HCT116 (cell line): ENCODE measurements around the gene CYP2B6. TPM values are rescaled to one million over a fixed set of nuclear protein-coding genes. Genes with fewer than 3 reads are reported as not detected.
"Not testable (repeated sequence)": the region's sequence is repeated elsewhere in the genome, so short reads cannot be mapped to it uniquely, and the experiment has no call there.

ENCODE experiments used
- ATAC-seq: fragments of 200-7000 bp; cut with Tn5 transposase; 2 replicates; pipeline ENCODE4 v1.9.1; 2020; ENCODE audit warnings: mild to moderate bottlenecking, moderate library complexity
- BruUV-seq: library from RNA; stranded (reverse); fragments of 400-500 nt; replicated peaks from 2 replicates; lab custom pipeline; 2021; lab: Mats Ljungman, UMichigan
- CTCF ChIA-PET: fragments of 300-600 bp; sonication (Branson Sonifier 250); formaldehyde crosslinking; loops from one replicate; lab custom pipeline; 2021; ENCODE audit warnings: antibody characterized with exemption; lab: Charles Lee
- POLR2A ChIA-PET: fragments of 300-600, 350-600 bp; sonication (Branson Sonifier 250); formaldehyde crosslinking; loops from one replicate; lab custom pipeline; 2021; ENCODE audit warnings: antibody characterized with exemption; lab: Charles Lee
- RAD21 ChIA-PET, 2 experiments: fragments of 300-600 bp; sonication (Branson Sonifier 250); formaldehyde crosslinking; loops; one replicate each; lab custom pipeline; 2023; ENCODE audit warnings: low total read pairs in 2 of 2; ENCODE audit not compliant: uncharacterized antibody in 2 of 2, unreplicated experiment in 2 of 2, low non-redundant PET in 1 of 2; lab: Charles Lee
- DNase-seq: peaks from one replicate; pipeline ENCODE4 v3.0.0-alpha.2; 2010; ENCODE audit warnings: low read depth, low spot score
- H2AFZ ChIP-seq: fragments of 200-600 bp; shearing (Covaris generic), sonication (generic); 2 replicates; pipeline ENCODE4 v1.6.1; 2017; ENCODE audit warnings: low read depth, mixed run types, mixed read lengths, antibody characterized with exemption, low read length; ENCODE audit not compliant: poor library complexity, severe bottlenecking
- H3K27ac ChIP-seq: 2 replicates; pipeline ENCODE4 v1.5.1; 2012; ENCODE audit warnings: low read depth, low read length
- H3K27me3 ChIP-seq: fragments of 200-600 bp; sonication (generic); 2 replicates; pipeline ENCODE4 v1.6.1; 2016; ENCODE audit warnings: mixed run types, low read length, mixed read lengths; ENCODE audit not compliant: insufficient read depth
- H3K36me3 ChIP-seq, 2 experiments: fragments of 200-500 bp in 1 of 2; fragments of 200-600 bp in 1 of 2; sonication (Bioruptor generic) in 1 of 2; sonication (generic) in 1 of 2; 2 replicates each; pipeline versions ENCODE4 v1.5.1 to v1.6.1; 2014 to 2016; ENCODE audit warnings: low read length in 2 of 2, inconsistent platforms in 1 of 2, mixed read lengths in 1 of 2, mixed run types in 1 of 2; ENCODE audit not compliant: insufficient read depth in 2 of 2, control insufficient read depth in 1 of 2
- H3K4me1 ChIP-seq, 2 experiments: fragments of 200-600 bp in 1 of 2; sonication (generic) in 1 of 2; 2 replicates each; pipeline versions ENCODE4 v1.5.1 to v1.6.1; 2012 to 2017; ENCODE audit warnings: low read length in 2 of 2, inconsistent platforms in 1 of 2, mild to moderate bottlenecking in 1 of 2, mixed read lengths in 1 of 2, mixed run types in 1 of 2, moderate library complexity in 1 of 2; ENCODE audit not compliant: insufficient read depth in 2 of 2, control insufficient read depth in 1 of 2
- H3K4me2 ChIP-seq: fragments of 200-600 bp; sonication (generic); 2 replicates; pipeline ENCODE4 v1.6.1; 2017; ENCODE audit warnings: mixed run types, low read length, mixed read lengths
- H3K4me3 ChIP-seq, 2 experiments: fragments of 200-600 bp in 1 of 2; sonication (generic) in 1 of 2; replicated peaks in 1 of 2; 2 replicates each; pipeline ENCODE4 v1.5.1; 2011 to 2016; ENCODE audit warnings: low read length in 2 of 2, control low read depth in 1 of 2, low read depth in 1 of 2, mild to moderate bottlenecking in 1 of 2, mixed read lengths in 1 of 2, mixed run types in 1 of 2
- H3K79me2 ChIP-seq: fragments of 200-600 bp; sonication (generic); 2 replicates; pipeline ENCODE4 v1.6.1; 2017; ENCODE audit warnings: mild to moderate bottlenecking, mixed run types, low read length, moderate library complexity, mixed read lengths; ENCODE audit not compliant: insufficient read depth
- H3K9ac ChIP-seq: fragments of 200-600 bp; sonication (generic); 2 replicates; pipeline ENCODE4 v1.6.1; 2016; ENCODE audit warnings: low read length, mixed read lengths
- H3K9me2 ChIP-seq: fragments of 200-600 bp; sonication (generic), shearing (Covaris generic); 2 replicates; pipeline ENCODE4 v1.6.1; 2017; ENCODE audit warnings: mixed run types, mild to moderate bottlenecking, moderate library complexity; ENCODE audit not compliant: insufficient read depth
- H3K9me3 ChIP-seq, 2 experiments: fragments of 200-500 bp in 1 of 2; fragments of 200-600 bp in 1 of 2; sonication (Bioruptor generic) in 1 of 2; sonication (generic) in 1 of 2; 2 replicates each; pipeline ENCODE4 v1.6.1; 2014 to 2017; ENCODE audit warnings: low read length in 2 of 2, mixed read lengths in 2 of 2, inconsistent platforms in 1 of 2, low read depth in 1 of 2, mild to moderate bottlenecking in 1 of 2, mixed run types in 1 of 2, moderate library complexity in 1 of 2; ENCODE audit not compliant: control insufficient read depth in 1 of 2, insufficient read depth in 1 of 2
- H4K20me1 ChIP-seq: fragments of 200-600 bp; sonication (generic), shearing (Covaris generic); 2 replicates; pipeline ENCODE4 v1.6.1; 2017; ENCODE audit warnings: mixed run types, mild to moderate bottlenecking, moderate library complexity; ENCODE audit not compliant: insufficient read depth
- CEBPB ChIP-seq: IDR thresholded peaks from 2 replicates; pipeline ENCODE4 v1.6.1; 2012; ENCODE audit warnings: low read depth
- FOSL1 ChIP-seq: IDR thresholded peaks from 2 replicates; pipeline ENCODE4 v1.6.1; 2012; ENCODE audit warnings: low read depth
- JUND ChIP-seq: IDR thresholded peaks from 2 replicates; pipeline ENCODE4 v1.6.1; 2012
- POLR2A ChIP-seq: IDR thresholded peaks from 2 replicates; pipeline ENCODE4 v1.7.0; 2011; ENCODE audit warnings: borderline replicate concordance; ENCODE audit not compliant: insufficient read depth, insufficient read length; ENCODE audit errors: extremely low read depth
- ZNF274 ChIP-seq: fragments of 200-500 bp; sonication (Bioruptor generic); IDR thresholded peaks from 2 replicates; pipeline ENCODE4 v1.6.1; 2014; ENCODE audit warnings: mild to moderate bottlenecking, low read depth, low read length, inconsistent platforms
- intact Hi-C: fragments of 100-400 bp; cut with micrococcal nuclease; formaldehyde crosslinking; loops from 2 replicates; pipeline ENCODE4 v1.10.0; 2022
- total RNA-seq: library from RNA; stranded (reverse); gene quantifications from one replicate; pipeline ENCODE4 v1.2.1, GENCODE V29; 2021; ENCODE audit not compliant: unreplicated experiment
- TF ChIP-seq, protein P1 (sequence below): IDR thresholded peaks from 2 replicates; pipeline ENCODE4 v1.6.1; 2011; ENCODE audit warnings: mild to moderate bottlenecking, low read length, moderate library complexity; ENCODE audit not compliant: insufficient replicate concordance; ENCODE audit errors: extremely low read depth

Gene CYP2B6
- total RNA-seq, 1 experiment from 2014 or later: 0.74 TPM

DNA sequence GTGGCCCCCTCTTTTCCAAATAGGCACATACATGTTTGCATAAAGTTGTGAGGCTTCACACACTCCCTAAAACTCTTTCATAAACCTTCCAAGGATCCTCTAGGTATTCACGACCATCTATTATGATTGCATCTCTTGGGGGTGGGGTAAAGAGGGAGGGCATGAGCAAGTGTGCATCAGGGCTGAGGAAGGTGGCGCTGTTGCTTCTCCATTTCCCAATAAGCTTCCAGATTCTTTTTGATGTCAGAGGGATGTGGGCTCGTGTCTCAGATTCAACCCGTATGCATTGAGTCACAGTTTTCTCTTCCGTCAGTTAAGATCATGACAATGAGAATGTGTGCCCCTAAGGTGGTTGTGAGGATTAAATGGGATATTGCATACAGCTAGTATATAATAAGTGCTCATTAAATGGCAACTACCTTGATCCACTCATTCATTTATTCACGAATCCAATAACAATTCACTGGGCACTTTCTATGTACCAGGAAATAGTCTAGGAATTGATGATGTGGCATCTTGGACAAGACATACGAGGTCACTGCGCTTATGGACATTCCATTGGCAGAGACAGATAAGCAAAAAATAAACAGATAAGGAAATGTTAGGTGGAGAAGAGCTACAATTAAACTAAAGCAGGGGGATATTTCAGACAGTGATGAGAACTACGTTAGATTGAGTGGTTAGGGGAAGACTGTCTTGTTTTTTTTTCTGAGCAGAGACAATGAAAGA lies 10.3 kb downstream of the CYP2B6 start (continued):
- TF ChIP-seq, protein P1, sequence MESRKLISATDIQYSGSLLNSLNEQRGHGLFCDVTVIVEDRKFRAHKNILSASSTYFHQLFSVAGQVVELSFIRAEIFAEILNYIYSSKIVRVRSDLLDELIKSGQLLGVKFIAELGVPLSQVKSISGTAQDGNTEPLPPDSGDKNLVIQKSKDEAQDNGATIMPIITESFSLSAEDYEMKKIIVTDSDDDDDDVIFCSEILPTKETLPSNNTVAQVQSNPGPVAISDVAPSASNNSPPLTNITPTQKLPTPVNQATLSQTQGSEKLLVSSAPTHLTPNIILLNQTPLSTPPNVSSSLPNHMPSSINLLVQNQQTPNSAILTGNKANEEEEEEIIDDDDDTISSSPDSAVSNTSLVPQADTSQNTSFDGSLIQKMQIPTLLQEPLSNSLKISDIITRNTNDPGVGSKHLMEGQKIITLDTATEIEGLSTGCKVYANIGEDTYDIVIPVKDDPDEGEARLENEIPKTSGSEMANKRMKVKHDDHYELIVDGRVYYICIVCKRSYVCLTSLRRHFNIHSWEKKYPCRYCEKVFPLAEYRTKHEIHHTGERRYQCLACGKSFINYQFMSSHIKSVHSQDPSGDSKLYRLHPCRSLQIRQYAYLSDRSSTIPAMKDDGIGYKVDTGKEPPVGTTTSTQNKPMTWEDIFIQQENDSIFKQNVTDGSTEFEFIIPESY: no peak
- 0 out of 2 replicates have a peak, but pooled peaks have one; percentile 11 for TF ChIP-seq CEBPB
- TF ChIP-seq ZNF274: no peak
- no peak for TF ChIP-seq POLR2A
- TF ChIP-seq FOSL1: no peak
- TF ChIP-seq JUND: no peak

DNA sequence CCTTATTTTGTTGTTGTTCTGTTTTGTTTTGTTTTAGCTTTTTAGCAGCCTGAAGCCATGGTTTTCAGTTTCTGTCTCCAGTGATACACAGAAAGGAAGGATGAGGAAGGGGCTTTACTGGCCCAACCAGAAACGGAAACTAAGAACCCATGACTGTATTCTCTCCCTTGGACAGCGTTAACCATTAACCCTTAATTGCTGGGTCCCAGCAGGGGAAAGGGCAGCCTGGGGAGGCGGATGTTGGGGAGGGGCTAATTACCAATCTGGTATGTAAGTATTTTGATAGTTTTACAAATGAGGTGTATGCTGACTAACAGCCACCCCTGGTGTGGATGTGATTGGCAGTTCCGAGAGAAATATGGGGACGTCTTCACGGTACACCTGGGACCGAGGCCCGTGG lies 12.6 kb downstream of the CYP2B6 start:
- Histone ChIP-seq H3K27me3 (peaks cover 23% of the 10 kb centered on the region), H3K4me1 (peaks cover 16 to 17% of the 10 kb centered on the region in 2 experiments)
- H3K9me3 ChIP-seq, CTCF ChIA-PET, H3K36me3 ChIP-seq, H3K9me2 ChIP-seq, ATAC-seq, H3K79me2 ChIP-seq, H4K20me1 ChIP-seq, RAD21 ChIA-PET, H3K27ac ChIP-seq, POLR2A ChIA-PET, DNase-seq, H3K4me3 ChIP-seq, intact Hi-C loops, H2AFZ ChIP-seq, H3K9ac ChIP-seq, BruUV-seq, H3K4me2 ChIP-seq: not testable (repeated sequence)
